Bone marrow (tissue), 2 donors: ENCODE measurements around the gene EPHA10.
A peak's percentile ranks its signal among the peaks of the same experiment; 100 is the strongest.

Experiments
- DNase-seq, 2 donors: peaks; one replicate each; lab custom pipeline; 2025; lab: John Stamatoyannopoulos, UW

Gene EPHA10

GRCh38 chr1:37764888-37765441 is at the start of gene EPHA10:
TSS of gene EPHA10 (minus strand) at chr1:37765120. CDS start at chr1:37765066, 54 bp downstream.
- DNase-seq, result no peak

GRCh38 chr1:37814252-37814651 is 49.3 kb upstream of the EPHA10 start:
- DNase-seq, result no peak

GRCh38 chr1:37813529-37814145 is 48.7 kb upstream of the EPHA10 start:
- no peak for DNase-seq

- peak; percentile 25 to 62 for DNase-seq
Measured at GRCh38 chr1:37811027-37811655, 46.2 kb upstream of the EPHA10 start.

GRCh38 chr1:37809942-37810341 is 45.0 kb upstream of the EPHA10 start:
- no peak for DNase-seq

- DNase-seq, result peak in 1 of 2 donors; percentile 34
Measured at GRCh38 chr1:37808369-37809319, 43.7 kb upstream of the EPHA10 start.

GRCh38 chr1:37807555-37808368 is 42.8 kb upstream of the EPHA10 start, which contains the start of the genes C1orf122 and YRDC:
TSS of gene C1orf122 (plus strand) at chr1:37807790. CDS start at chr1:37808405, 615 bp downstream.
TSS of gene YRDC (minus strand) at chr1:37808208. CDS start at chr1:37808180, 28 bp downstream.
- DNase-seq, result peak; percentile 81 to 91

- no peak for DNase-seq
Measured at GRCh38 chr1:37807220-37807554, 42.3 kb upstream of the EPHA10 start.

GRCh38 chr1:37802439-37802838 is 37.5 kb upstream of the EPHA10 start:
- no peak for DNase-seq

GRCh38 chr1:37797750-37798345 is 32.9 kb upstream of the EPHA10 start:
- DNase-seq, result no peak

GRCh38 chr1:37795340-37796125 is 30.6 kb upstream of the EPHA10 start:
- no peak for DNase-seq

GRCh38 chr1:37794372-37795339 is 29.7 kb upstream of the EPHA10 start:
- DNase-seq, result no peak

GRCh38 chr1:37793773-37794371 is 29.0 kb upstream of the EPHA10 start, which contains the start of gene MANEAL:
TSS of gene MANEAL (plus strand) at chr1:37793847. CDS start at chr1:37794183, 336 bp downstream.
- peak in 1 of 2 donors; percentile 34 for DNase-seq

GRCh38 chr1:37792943-37793686 is 28.2 kb upstream of the EPHA10 start:
- no peak for DNase-seq

GRCh38 chr1:37782491-37782890 is 17.6 kb upstream of the EPHA10 start:
- no peak for DNase-seq

- DNase-seq, result no peak
Measured at GRCh38 chr1:37778654-37779053, 13.7 kb upstream of the EPHA10 start.

GRCh38 chr1:37776946-37777516 is 12.1 kb upstream of the EPHA10 start:
- DNase-seq, result no peak
